Pancreas (tissue), 10 donors: ENCODE measurements around the gene ZNF593. TPM values are rescaled to one million over a fixed set of nuclear protein-coding genes. Genes with fewer than 3 reads are reported as not detected.

Source experiments
- ATAC-seq, 4 donors: fragments of 200-7000 bp; cut with Tn5 transposase; one replicate each; pipeline versions ENCODE4 v1.8.0 to v1.9.1; 2020; ENCODE audit warnings: mild to moderate bottlenecking in 4 of 4, moderate library complexity in 4 of 4
- DNase-seq, 6 donors: peaks; one replicate each; pipeline ENCODE4 v3.0.0-alpha.2; 2020
- FAIRE-seq: peaks from 2 replicates; lab custom pipeline; 2012; peaks lifted over from hg19 to GRCh38; lab: Jason Lieb, UNC
- H3K27ac ChIP-seq, 4 donors: fragments of 200-600 bp; sonication (generic); 1 replicate in 3 of 4; 2 replicates in 1 of 4; pipeline versions ENCODE4 v1.5.0 to v1.8.0; 2020
- H3K27me3 ChIP-seq, 4 donors: fragments of 200-600 bp; one replicate each; pipeline ENCODE4 v1.8.0; 2021
- H3K36me3 ChIP-seq, 3 donors: fragments of 200-600 bp; sonication (generic) in 1 of 3; one replicate each; pipeline versions ENCODE4 v1.5.0 to v1.8.0; 2020 to 2021
- H3K4me1 ChIP-seq, 3 donors: fragments of 200-600 bp; one replicate each; pipeline ENCODE4 v1.8.0; 2021
- H3K4me3 ChIP-seq, 4 donors: fragments of 200-600 bp; sonication (generic) in 2 of 4; one replicate each; pipeline versions ENCODE4 v1.5.0 to v1.8.0; 2020 to 2021
- H3K9me3 ChIP-seq, 4 donors: fragments of 200-600 bp; one replicate each; pipeline ENCODE4 v1.8.0; 2021
- CTCF ChIP-seq, 4 donors: fragments of 200-600 bp; sonication (generic) in 3 of 4; IDR thresholded peaks; one replicate each; pipeline versions ENCODE4 v1.5.0 to v1.8.0; 2021; ENCODE audit warnings: antibody characterized with exemption in 4 of 4
- WGBS, 2 donors: extraction: QIAGEN DNeasy Blood & Tissue Kit; methylation state at CpG; one replicate each; pipeline ENCODE4 v1.1.7; 2013; 5-methylcytosine and 5-hydroxymethylcytosine counted together
- intact Hi-C, 3 donors: fragments of 100-400 bp; cut with DNase I; formaldehyde crosslinking; loops; one replicate each; pipeline versions ENCODE4 v1.11.1 to v1.14.2; 2022
- polyA plus RNA-seq, 2 donors: library from polyadenylated mRNA; stranded (reverse); fragments of 200-250 nt; gene quantifications; one replicate each; pipeline ENCODE4 v1.2.3, GENCODE V29; 2013
- total RNA-seq, 6 donors: library from RNA; stranded (reverse); fragmentation: NEBNext Ultra II Directional in 4 of 6; extraction: Animal tissue kit (Norgen Biotek cat#: 25700) in 4 of 6; gene quantifications; one replicate each; pipeline versions ENCODE4 v1.2.1 to v1.2.4, GENCODE V29; 2021 to 2023
- donor health status: healthy with polysubstance abuse.
- donor health status: DM: no; HTN: no; CAD: no; lungs with moderate emphysema.
- donor health status: DM: no; HTN: no; CAD: no.
- donor health status: control.
- donor health status: control.
- donor health status: Bipolar disorder and iron deficiency.
- donor health status: DM: yes; HTN: yes; CAD: no.
- donor health status: DM: no; HTN: no; CAD: no.
- donor health status: DM: no; HTN: no; CAD: no.
- donor health status: DM: yes; HTN: yes; CAD: no.

The ZNF593 gene
- total and polyA plus RNA-seq, 8 donors = 18.4 to 80.7 (median 22.8) TPM

GRCh38 chr1:26158908-26159742, 10.6 kb upstream of the ZNF593 start, which contains the start of gene FAM110D:
TSS of gene FAM110D (plus strand) at chr1:26159079. CDS start at chr1:26161292, 2,213 bp downstream.
- H3K27ac ChIP-seq = no peak within 1 kb of the TSS
- DNase-seq = peak in 1 of 6 donors; percentile 38
- no peak for FAIRE-seq
- H3K36me3 ChIP-seq = no peaks in the 10 kb centered on the region
- peak within 1 kb of the TSS in 1 of 4 donors; percentile 19 for H3K4me3 ChIP-seq
- ATAC-seq = no peak
- TF ChIP-seq CTCF (IDR thresholded peaks at IDR 0.05) = no peak
- H3K4me1 ChIP-seq = peaks cover 0 to 3% (median 0%) of the 10 kb centered on the region in 3 donors
- 54 to 66% methylated on average over 6 of the region's 6 CpGs for WGBS, 2 donors
- H3K27me3 ChIP-seq = no peaks in the 10 kb centered on the region
- H3K9me3 ChIP-seq = no peaks in the 10 kb centered on the region
- intact Hi-C loops = no loop called here

GRCh38 chr1:26159743-26160039, 10.0 kb upstream of the ZNF593 start:
- DNase-seq = no peak
- no peak for ATAC-seq
- Histone ChIP-seq H3K4me1 (peaks cover 0 to 3% (median 0%) of the 10 kb centered on the region in 3 donors), H3K4me3 (peak overlapping the region in 1 of 4 donors; percentile 19), H3K9me3 (no peaks in the 10 kb centered on the region), H3K36me3 (no peaks in the 10 kb centered on the region), H3K27me3 (no peaks in the 10 kb centered on the region), H3K27ac (no peak overlapping the region)
- no peak for TF ChIP-seq CTCF (IDR thresholded peaks at IDR 0.05)
- intact Hi-C loops = no loop called here
- no peak for FAIRE-seq
- 73 to 76% methylated on average over 4 of the region's 4 CpGs for WGBS, 2 donors

GRCh38 chr1:26160527-26161414, 8.9 kb upstream of the ZNF593 start:
- peak in 3 of 6 donors; percentile 22 to 41 (median 37) for DNase-seq
- TF ChIP-seq CTCF (IDR thresholded peaks at IDR 0.05) = no peak
- FAIRE-seq = no peak

GRCh38 chr1:26161415-26162219, 8.1 kb upstream of the ZNF593 start:
- 1 to 2% methylated on average over 73 to 98 of the region's 98 CpGs for WGBS, 2 donors
- H3K27ac ChIP-seq = peak overlapping the region in 1 of 4 donors; percentile 27
- intact Hi-C loops = no loop called here

More at GRCh38 chr1:26160527-26161414, 8.9 kb upstream of the ZNF593 start:
- H3K27me3 ChIP-seq = no peaks in the 10 kb centered on the region
- intact Hi-C loops = no loop called here
- H3K27ac ChIP-seq = no peak overlapping the region
- H3K9me3 ChIP-seq = no peaks in the 10 kb centered on the region
- 48 to 53% methylated on average over 18 of the region's 18 CpGs for WGBS, 2 donors
- no peak for ATAC-seq
- H3K4me3 ChIP-seq = peak overlapping the region; percentile 28 to 64 (median 44)
- no peaks in the 10 kb centered on the region for H3K36me3 ChIP-seq
- H3K4me1 ChIP-seq = peaks cover 0 to 3% (median 0%) of the 10 kb centered on the region in 3 donors

More at GRCh38 chr1:26161415-26162219, 8.1 kb upstream of the ZNF593 start:
- Histone ChIP-seq H3K4me1 (peaks cover 0 to 3% (median 0%) of the 10 kb centered on the region in 3 donors), H3K36me3 (no peaks in the 10 kb centered on the region), H3K4me3 (peak overlapping the region; percentile 28 to 64 (median 44)), H3K27me3 (no peaks in the 10 kb centered on the region), H3K9me3 (no peaks in the 10 kb centered on the region)
- DNase-seq (peak; percentile 54 to 87 (median 71)), ATAC-seq (peak; percentile 64 to 80 (median 76)), FAIRE-seq (no peak)
- no peak for TF ChIP-seq CTCF (IDR thresholded peaks at IDR 0.05)
